Activated CD4-positive, alpha-beta memory T cell treated with anti-CD3 and anti-CD28 coated beads, Interleukin-2, amount 10 ng/mL, durations not matched to agents 7 days and 5 days (primary cell): ENCODE results near the gene CDYL. TPM values are rescaled to one million over a fixed set of nuclear protein-coding genes. Genes with fewer than 3 reads are reported as not detected.

ENCODE experiments used
- CTCF ChIA-PET: fragments of 350-600 bp; sonication (Branson Sonifier 250); formaldehyde crosslinking; loops from one replicate; lab custom pipeline; 2021; ENCODE audit warnings: antibody characterized with exemption, inconsistent platforms; lab: Charles Lee
- POLR2A ChIA-PET: fragments of 350-600 bp; sonication (Branson Sonifier 250); formaldehyde crosslinking; loops from one replicate; lab custom pipeline; 2021; ENCODE audit warnings: antibody characterized with exemption; lab: Charles Lee
- DNase-seq: peaks from one replicate; pipeline ENCODE4 v3.0.0-alpha.2; 2020
- H3K27ac Mint-ChIP-seq: one replicate; pipeline ENCODE4 v1.8.0; 2021; ENCODE audit warnings: mild to moderate bottlenecking, mixed read lengths
- H3K27me3 Mint-ChIP-seq: one replicate; pipeline ENCODE4 v1.8.0; 2021; ENCODE audit warnings: mixed read lengths
- H3K36me3 Mint-ChIP-seq: one replicate; pipeline ENCODE4 v1.8.0; 2021; ENCODE audit warnings: low read depth, mixed read lengths
- H3K4me1 Mint-ChIP-seq: one replicate; pipeline ENCODE4 v1.8.0; 2021; ENCODE audit warnings: mixed read lengths
- H3K4me3 Mint-ChIP-seq: one replicate; pipeline ENCODE4 v1.8.0; 2021; ENCODE audit warnings: mild to moderate bottlenecking, mixed read lengths
- H3K9me3 Mint-ChIP-seq: one replicate; pipeline ENCODE4 v1.8.0; 2021; ENCODE audit warnings: mixed read lengths
- total RNA-seq, 2 experiments: library from RNA; stranded (reverse); gene quantifications; one replicate each; pipeline ENCODE4 v1.2.3, GENCODE V29; 2021

Gene CDYL
- total RNA-seq, 2 experiments from 2014 or later = 27.5 to 30.5 TPM

GRCh38 chr6:4812068-4812467 lies 35.9 kb downstream of the CDYL start:
- CTCF ChIA-PET = no interaction called here
- H3K27me3 Mint-ChIP-seq = no peaks in the 10 kb centered on the region
- no peak overlapping the region for H3K27ac Mint-ChIP-seq
- H3K9me3 Mint-ChIP-seq = peaks cover 5% of the 10 kb centered on the region
- H3K36me3 Mint-ChIP-seq = peaks cover 3% of the 10 kb centered on the region
- H3K4me1 Mint-ChIP-seq = peaks cover 16% of the 10 kb centered on the region
- no peak for DNase-seq
- POLR2A ChIA-PET = interaction anchor here (1.5 kb wide), 1 partner anchor 11 kb away, joined by 5 read pairs; no protein-coding TSS in a partner anchor
- no peak overlapping the region for H3K4me3 Mint-ChIP-seq

GRCh38 chr6:4813055-4813454 lies 36.9 kb downstream of the CDYL start:
- CTCF ChIA-PET = interaction anchor here (0.5 kb wide), 1 partner anchor 25 kb away, joined by 3 read pairs; no protein-coding TSS in a partner anchor
- Mint-ChIP-seq H3K36me3 (peaks cover 3% of the 10 kb centered on the region), H3K27me3 (no peaks in the 10 kb centered on the region), H3K4me3 (no peak overlapping the region), H3K9me3 (peaks cover 5% of the 10 kb centered on the region), H3K27ac (no peak overlapping the region), H3K4me1 (peaks cover 16% of the 10 kb centered on the region)
- POLR2A ChIA-PET = interaction anchor here (0.5 kb wide), 1 partner anchor 1693 kb away, joined by 4 read pairs; no protein-coding TSS in a partner anchor
- DNase-seq = no peak

- Mint-ChIP-seq H3K4me3 (no peak overlapping the region), H3K27ac (no peak overlapping the region), H3K36me3 (peaks cover 5% of the 10 kb centered on the region), H3K4me1 (peaks cover 19% of the 10 kb centered on the region), H3K27me3 (no peaks in the 10 kb centered on the region), H3K9me3 (peaks cover 5% of the 10 kb centered on the region)
- POLR2A ChIA-PET = interaction anchor here (0.9 kb wide), 1 partner anchor 15 kb away, joined by 4 read pairs; no protein-coding TSS in a partner anchor
- CTCF ChIA-PET = no interaction called here
- no peak for DNase-seq
Measured at GRCh38 chr6:4814212-4814611, 38.0 kb downstream of the CDYL start.

GRCh38 chr6:4814987-4815386 lies 38.8 kb downstream of the CDYL start:
- H3K4me3 Mint-ChIP-seq = no peak overlapping the region
- POLR2A ChIA-PET = no interaction called here
- H3K27ac Mint-ChIP-seq = no peak overlapping the region
- no peaks in the 10 kb centered on the region for H3K27me3 Mint-ChIP-seq
- H3K4me1 Mint-ChIP-seq = peaks cover 24% of the 10 kb centered on the region
- peaks cover 3% of the 10 kb centered on the region for H3K9me3 Mint-ChIP-seq
- DNase-seq = no peak
- H3K36me3 Mint-ChIP-seq = peaks cover 4% of the 10 kb centered on the region
- CTCF ChIA-PET = no interaction called here

GRCh38 chr6:4815584-4815983 lies 39.4 kb downstream of the CDYL start:
- no peaks in the 10 kb centered on the region for H3K27me3 Mint-ChIP-seq
- no peak for DNase-seq
- peaks cover 25% of the 10 kb centered on the region for H3K4me1 Mint-ChIP-seq
- CTCF ChIA-PET = interaction anchor here (0.7 kb wide), 1 partner anchor 120 kb away, joined by 3 read pairs; no protein-coding TSS in a partner anchor
- no peaks in the 10 kb centered on the region for H3K9me3 Mint-ChIP-seq
- POLR2A ChIA-PET = no interaction called here
- H3K4me3 Mint-ChIP-seq = no peak overlapping the region
- H3K36me3 Mint-ChIP-seq = peaks cover 2% of the 10 kb centered on the region
- H3K27ac Mint-ChIP-seq = no peak overlapping the region

DNA sequence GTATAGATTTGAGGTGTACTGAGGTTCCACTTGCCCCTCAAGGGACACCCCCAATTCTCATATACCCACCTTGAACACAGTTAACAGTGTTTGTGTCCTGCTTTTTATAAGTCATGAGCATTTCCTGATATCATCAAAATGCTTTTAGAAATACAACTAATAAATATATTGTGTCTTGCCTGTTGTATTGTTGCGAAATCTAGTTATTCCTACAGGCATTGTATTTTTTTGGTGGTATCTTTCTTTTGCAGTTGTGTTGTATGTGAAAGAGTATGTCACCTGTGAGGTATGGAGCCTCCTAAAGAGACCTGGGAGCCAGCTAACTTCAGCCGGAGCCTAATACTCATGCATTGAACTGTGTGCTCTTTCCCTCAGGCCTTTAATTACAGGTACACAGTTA lies 40.7 kb downstream of the CDYL start:
- DNase-seq = no peak
- Mint-ChIP-seq H3K9me3 (no peaks in the 10 kb centered on the region), H3K27me3 (no peaks in the 10 kb centered on the region), H3K27ac (no peak overlapping the region), H3K4me3 (no peak overlapping the region), H3K36me3 (peaks cover 7% of the 10 kb centered on the region), H3K4me1 (peaks cover 27% of the 10 kb centered on the region)
- POLR2A ChIA-PET = no interaction called here
- CTCF ChIA-PET = no interaction called here

- Mint-ChIP-seq H3K27me3 (no peaks in the 10 kb centered on the region), H3K27ac (no peak overlapping the region), H3K9me3 (no peaks in the 10 kb centered on the region), H3K4me1 (peaks cover 24% of the 10 kb centered on the region), H3K36me3 (peaks cover 7% of the 10 kb centered on the region), H3K4me3 (no peak overlapping the region)
- POLR2A ChIA-PET = no interaction called here
- CTCF ChIA-PET = no interaction called here
- DNase-seq = no peak
Measured at GRCh38 chr6:4817551-4817950, 41.3 kb downstream of the CDYL start.

DNA sequence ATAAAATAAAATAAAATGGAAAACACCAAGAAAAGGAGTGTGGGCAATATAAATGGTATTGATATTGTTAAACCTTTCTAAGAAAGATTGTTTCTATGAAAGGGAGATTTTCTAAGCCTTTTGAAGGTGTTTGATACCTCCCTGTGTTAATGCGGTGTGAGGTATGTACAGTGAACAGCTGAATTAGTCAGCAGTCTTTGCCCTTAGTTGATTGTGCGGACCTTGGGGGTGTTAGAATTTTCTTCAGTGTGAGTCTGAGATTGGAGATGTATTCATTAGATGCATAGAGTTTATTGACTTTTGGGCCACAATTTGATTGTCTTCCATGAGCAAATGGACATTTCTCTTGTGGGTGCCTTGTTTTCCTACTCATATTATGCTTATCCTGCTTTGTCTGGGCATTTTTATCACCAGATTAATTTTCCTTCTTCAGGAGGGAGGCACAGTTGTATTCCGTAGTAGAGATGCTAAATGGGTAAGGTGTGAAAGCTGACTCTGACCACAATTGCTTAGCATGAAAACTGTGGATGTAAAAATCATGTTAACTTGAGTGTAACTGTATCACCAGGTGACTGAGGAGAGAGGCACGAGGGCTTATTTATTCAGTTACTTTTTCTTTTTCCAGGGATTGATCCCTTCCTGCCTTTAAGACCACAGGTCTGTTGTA lies 42.2 kb downstream of the CDYL start:
- Mint-ChIP-seq H3K27ac (no peak overlapping the region), H3K36me3 (peaks cover 7% of the 10 kb centered on the region), H3K9me3 (no peaks in the 10 kb centered on the region), H3K4me3 (no peak overlapping the region), H3K27me3 (no peaks in the 10 kb centered on the region), H3K4me1 (peaks cover 21% of the 10 kb centered on the region)
- DNase-seq = no peak
- ChIA-PET CTCF (no interaction called here), POLR2A (no interaction called here)

DNA sequence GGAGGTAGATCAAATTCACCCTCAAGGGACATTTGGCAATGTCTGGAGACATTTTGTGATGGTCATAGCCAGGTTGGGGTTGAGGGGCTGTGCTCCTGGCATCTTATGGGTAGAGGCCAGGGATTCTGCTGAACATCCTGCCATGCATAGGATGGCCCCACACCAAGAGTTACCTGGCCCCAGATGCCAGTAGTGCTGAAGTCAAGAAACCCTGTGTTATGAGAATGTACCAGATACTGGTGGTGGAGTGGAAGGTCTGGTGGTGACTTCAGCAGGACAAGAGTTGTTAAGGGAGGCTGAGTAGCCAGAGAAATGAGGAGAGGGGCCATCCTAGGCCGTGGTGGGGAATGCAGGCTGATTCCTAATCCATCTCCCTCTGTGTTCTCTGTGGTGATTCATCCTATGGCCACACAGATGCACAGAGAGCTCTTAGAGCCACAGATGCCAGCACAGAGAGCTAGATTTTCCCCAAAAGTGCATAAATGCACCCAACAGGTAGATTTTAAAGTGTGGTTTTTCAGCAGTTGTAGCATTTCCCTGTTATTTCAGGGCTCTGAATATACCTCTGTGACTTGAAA lies 43.6 kb downstream of the CDYL start:
- no peaks in the 10 kb centered on the region for H3K27me3 Mint-ChIP-seq
- ChIA-PET CTCF (no interaction called here), POLR2A (no interaction called here)
- H3K36me3 Mint-ChIP-seq = peaks cover 10% of the 10 kb centered on the region
- H3K4me1 Mint-ChIP-seq = peaks cover 18% of the 10 kb centered on the region
- H3K9me3 Mint-ChIP-seq = peaks cover 3% of the 10 kb centered on the region
- DNase-seq = no peak
- no peak overlapping the region for H3K4me3 Mint-ChIP-seq
- no peak overlapping the region for H3K27ac Mint-ChIP-seq

DNA sequence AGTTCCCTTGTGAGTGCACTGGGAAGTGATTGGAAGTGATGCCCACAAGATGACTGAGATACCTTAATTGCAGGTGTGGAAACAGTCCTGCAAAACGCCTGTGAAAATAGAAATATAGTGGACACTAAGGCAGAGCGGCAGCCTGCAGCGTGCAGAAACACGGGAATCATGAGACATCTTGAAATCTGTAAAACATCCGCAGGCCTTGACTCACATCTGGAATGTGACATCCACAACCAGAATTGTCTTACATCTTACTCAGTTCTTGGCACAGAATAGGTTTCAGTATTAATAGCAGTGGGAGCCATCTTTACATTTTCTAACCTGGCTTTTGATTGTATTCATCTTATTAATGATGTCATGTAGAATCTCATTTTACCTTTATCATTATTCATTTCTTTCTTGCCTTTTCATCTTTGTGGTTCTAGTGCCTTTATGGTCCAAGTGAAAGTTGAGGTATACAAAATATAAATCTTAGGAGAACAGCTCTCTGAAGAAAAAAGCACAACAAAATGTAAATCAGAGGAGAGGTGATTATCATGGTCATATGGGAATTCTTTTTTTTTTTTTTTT lies 44.6 kb downstream of the CDYL start:
- DNase-seq = no peak
- ChIA-PET CTCF (interaction anchor here (0.6 kb wide), 1 partner anchor 32 kb away, joined by 3 read pairs; no protein-coding TSS in a partner anchor), POLR2A (no interaction called here)
- Mint-ChIP-seq H3K4me3 (no peak overlapping the region), H3K36me3 (peaks cover 10% of the 10 kb centered on the region), H3K9me3 (peaks cover 3% of the 10 kb centered on the region), H3K27ac (no peak overlapping the region), H3K27me3 (no peaks in the 10 kb centered on the region), H3K4me1 (peaks cover 18% of the 10 kb centered on the region)

DNA sequence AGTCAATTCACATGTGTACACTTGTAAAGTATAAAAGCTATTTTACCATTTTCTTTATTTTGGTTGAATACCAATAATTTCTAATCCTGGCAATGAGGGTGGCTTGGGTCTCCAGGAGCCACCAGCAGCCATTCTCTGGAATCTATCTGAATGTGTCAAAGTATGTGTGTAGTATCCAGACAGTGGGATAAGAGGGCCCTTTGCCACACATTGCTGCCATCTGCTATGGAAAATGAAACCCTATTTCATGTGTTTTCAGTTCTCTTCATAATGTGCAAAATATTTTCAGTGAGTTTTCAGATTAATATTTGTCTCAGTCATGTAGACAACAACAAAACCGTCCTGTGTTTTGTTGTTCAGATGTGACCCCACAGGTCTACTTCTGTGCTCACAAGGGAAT lies 46.3 kb downstream of the CDYL start:
- no peaks in the 10 kb centered on the region for H3K27me3 Mint-ChIP-seq
- CTCF ChIA-PET = no interaction called here
- H3K4me1 Mint-ChIP-seq = peaks cover 18% of the 10 kb centered on the region
- POLR2A ChIA-PET = no interaction called here
- no peak for DNase-seq
- no peak overlapping the region for H3K27ac Mint-ChIP-seq
- H3K36me3 Mint-ChIP-seq = peaks cover 10% of the 10 kb centered on the region
- H3K9me3 Mint-ChIP-seq = peaks cover 3% of the 10 kb centered on the region
- H3K4me3 Mint-ChIP-seq = no peak overlapping the region

- H3K9me3 Mint-ChIP-seq = peaks cover 16% of the 10 kb centered on the region
- ChIA-PET CTCF (interaction anchor here (0.7 to 1.1 kb wide), 3 partner anchors 15 to 136 kb away, joined by 3 to 4 read pairs (median 3); no protein-coding TSS in a partner anchor), POLR2A (no interaction called here)
- H3K27ac Mint-ChIP-seq = no peak overlapping the region
- no peaks in the 10 kb centered on the region for H3K27me3 Mint-ChIP-seq
- no peak overlapping the region for H3K4me3 Mint-ChIP-seq
- H3K4me1 Mint-ChIP-seq = no peaks in the 10 kb centered on the region
- H3K36me3 Mint-ChIP-seq = peaks cover 11% of the 10 kb centered on the region
- no peak for DNase-seq
Measured at GRCh38 chr6:4828187-4828698, 52.0 kb downstream of the CDYL start.

DNA sequence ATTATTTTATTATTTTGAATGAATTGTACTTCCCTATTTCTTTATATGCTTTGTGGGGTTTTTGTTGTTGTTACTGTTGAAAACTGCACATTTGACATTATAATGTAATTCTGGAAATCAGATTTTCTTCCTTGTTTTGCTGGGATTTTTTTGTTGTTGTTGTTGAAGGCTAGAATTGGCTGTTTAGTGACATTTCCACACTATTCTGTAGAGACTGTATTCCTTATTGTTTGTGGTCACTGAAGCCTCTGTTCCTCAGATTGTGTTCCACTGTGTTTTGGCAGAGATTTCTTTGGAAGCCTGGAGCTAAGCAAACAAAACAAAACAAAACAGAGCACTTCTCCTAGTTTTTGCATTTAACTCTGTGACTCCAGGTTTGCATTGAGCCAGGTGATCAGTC lies 52.9 kb downstream of the CDYL start:
- no peak for DNase-seq
- Mint-ChIP-seq H3K36me3 (peaks cover 8% of the 10 kb centered on the region), H3K4me3 (no peak overlapping the region), H3K4me1 (no peaks in the 10 kb centered on the region), H3K27me3 (no peaks in the 10 kb centered on the region), H3K27ac (no peak overlapping the region), H3K9me3 (peaks cover 13% of the 10 kb centered on the region)
- ChIA-PET POLR2A (no interaction called here), CTCF (interaction anchor here (1.1 kb wide), 1 partner anchor 14 kb away, joined by 3 read pairs; no protein-coding TSS in a partner anchor)
